ENCODE data around the gene ATPAF1.
"Not testable (repeated sequence)": the region's sequence is repeated elsewhere in the genome, so short reads cannot be mapped to it uniquely, and the experiment has no call there.

Gene ATPAF1

DNA sequence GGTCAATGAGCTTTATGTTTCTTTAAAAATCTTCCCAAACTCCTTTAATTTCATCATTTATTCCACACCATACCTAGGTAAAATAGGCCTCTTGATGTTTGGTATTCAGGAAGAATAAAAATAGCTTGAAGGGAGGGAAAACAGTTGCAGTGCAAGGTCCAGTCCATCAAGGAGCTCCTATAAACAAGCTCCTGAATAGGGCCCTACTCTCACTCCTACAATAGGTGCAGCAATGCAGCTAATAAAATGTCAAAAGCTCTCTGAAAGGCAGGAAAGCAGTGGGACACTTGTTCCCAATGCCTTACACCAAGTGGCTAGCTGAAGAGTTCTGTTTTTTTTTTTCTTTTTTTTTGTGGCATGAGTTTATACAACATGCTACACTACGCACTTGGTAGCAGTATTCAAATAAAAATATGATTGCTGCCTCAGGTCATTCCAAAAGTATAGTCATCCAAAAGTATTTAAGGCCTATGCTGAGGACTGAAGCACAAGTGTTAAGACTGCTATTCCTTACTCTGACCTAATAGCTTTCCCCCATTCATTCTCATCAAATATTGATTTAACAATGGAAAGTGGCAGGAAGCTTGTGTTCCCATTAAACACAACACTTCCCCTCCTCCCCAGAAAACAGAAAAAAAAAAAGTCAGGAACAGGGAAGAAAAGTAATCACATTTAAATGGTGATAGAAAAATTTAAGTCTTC lies 13.3 kb upstream of the ATPAF1 start:
- DNase-seq (ENCODE audit: low read depth), result no peak

DNA sequence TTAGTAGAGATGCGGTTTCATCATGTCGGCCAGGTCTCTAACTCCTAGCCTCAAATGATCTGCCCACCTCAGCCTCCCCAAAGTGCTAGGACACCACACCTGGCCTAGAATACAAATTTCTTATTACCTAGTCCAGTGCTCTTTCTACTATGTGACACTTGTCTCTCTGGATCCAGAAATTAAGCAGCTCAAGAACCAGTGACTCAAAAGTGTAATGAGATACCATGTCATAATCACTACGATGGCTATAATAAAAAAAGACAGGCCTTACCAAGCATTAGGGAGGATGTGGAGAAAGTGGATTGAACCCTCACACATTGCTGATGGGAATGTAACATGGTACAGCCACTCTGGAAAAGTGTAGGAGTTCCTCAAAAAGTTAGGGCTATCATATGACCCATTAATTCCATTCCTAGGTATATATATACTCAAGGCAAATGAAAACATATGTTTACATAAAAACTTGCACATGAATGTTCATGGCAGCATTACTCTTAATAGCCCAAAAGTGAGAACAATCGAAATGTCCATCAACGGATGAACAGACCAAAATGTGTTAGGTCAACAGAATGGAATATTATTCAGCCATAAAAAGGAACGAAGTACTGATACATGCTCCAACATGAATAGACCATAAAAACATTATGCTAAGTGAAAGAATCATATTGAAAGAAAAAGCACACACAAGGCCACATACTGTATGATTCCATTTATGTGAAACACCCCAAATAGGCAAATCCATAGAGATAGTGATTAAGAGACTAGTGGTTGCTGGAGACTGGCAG lies 11.8 kb upstream of the ATPAF1 start:
- no peak for DNase-seq (ENCODE audit: low read depth)

DNA sequence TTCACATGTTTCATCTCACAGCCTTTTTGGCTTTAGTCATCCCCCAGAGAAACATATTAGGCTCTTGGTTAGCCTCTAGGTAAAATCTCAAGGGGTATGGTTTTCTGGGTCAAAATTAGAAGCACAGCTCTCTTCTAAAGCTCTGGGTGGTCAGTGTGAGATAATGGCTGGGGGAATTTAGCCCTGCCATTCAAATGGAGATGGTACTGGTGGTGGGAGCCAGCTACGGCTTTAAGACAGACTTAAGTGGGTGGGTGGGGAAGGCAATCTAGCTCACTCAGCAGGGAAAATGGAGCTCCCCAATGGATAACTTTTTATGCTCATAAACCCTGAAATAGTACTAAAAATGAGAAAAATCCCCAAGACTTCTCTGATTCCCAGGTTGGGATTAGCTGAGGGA lies 9.2 kb upstream of the ATPAF1 start:
- DNase-seq (ENCODE audit: low read depth), result no peak

DNA sequence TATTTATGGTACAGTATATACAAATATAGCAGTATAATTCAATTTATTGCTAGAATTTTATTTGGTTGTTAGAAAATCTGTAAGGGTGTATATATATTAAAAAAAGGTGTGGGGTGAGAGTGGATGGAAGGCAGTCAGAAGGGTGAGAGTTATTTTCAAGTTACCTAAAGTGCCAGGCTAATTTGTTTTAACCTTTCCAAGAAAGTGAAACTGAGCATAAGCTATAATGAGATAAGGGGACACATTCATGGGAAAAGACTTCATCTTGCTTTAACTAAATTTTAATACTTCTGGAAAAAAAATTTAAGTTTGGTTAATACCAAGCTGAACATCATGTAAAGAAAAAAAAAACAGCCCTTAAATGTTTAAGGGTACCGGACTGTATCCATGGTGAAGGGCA lies 8.4 kb upstream of the ATPAF1 start:
- DNase-seq (ENCODE audit: low read depth), result no peak

DNA sequence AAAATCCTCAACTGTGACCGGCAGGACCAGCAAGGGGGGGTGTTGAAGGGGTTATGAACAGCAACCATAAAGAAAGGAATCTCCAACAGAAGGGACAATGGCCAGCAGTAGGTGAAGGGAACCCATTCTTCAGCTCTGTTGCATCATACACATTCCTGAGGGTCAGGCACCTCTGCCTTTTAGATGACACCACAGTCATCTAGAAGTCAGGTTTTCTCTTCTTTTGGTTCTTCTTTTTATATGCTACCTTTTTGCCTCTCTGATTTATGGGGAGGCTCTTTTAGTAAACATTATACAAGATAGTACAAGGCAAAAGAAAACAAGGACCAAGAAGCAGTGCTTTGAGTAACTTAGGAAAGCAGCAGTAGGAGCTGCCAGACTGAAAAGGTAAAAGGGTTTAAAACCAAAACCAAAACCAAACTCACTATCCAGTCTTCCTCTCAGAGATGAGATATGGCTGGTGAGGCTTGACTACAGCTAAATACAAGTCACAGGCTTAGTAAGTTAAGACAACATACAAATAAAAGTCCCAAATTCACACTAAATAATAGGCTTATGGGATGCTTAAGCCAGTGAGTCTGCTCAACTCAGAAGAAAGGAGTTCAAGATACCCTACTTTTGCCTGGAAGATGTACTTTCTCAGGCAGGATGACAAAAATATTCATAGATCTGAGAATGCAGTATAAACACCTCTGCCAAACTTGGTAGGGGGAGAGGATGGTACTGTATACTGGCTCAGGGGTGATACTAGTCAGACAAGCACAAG lies 7.6 kb upstream of the ATPAF1 start:
- no peak for DNase-seq (ENCODE audit: low read depth)

DNA sequence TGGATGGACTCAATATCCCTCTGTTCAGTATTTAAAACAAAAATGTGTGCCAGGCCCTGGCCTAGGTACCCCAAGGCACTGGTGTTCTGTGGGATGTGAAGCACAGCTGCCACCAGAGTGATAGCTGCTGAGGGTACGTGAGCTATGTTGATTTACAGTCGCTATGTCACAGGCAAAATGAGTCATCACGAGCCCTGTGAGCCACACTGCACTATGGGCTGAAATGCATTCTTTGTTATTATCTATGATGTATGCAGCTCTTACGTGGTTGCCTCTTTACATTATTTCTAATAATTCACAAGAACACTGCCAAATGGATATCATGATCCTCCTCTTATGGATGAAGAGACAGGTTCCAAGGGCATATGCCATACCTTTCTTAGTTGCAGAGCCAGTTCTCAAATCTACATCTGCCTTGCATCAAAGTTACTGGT lies 5.6 kb upstream of the ATPAF1 start:
- no peak for DNase-seq (ENCODE audit: low read depth)

DNA sequence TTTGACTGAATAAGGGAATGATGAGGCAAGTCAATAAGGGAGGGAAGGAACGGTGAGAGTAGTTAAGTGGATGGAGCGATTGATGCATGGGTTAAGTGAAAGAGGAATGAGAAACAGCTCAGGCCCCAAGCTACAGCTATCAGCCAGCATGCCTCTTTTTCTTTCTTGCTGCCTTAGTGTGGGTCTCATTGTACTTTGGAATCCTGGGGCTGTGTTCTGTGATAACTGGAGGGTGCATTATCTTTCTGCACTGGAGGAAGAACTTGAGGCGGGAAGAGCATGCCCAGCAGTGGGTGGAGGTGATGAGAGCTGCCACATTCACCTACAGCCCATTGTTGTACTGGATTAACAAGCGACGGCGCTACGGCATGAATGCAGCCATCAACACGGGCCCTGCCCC lies 4.5 kb upstream of the ATPAF1 start:
- DNase-seq (ENCODE audit: low read depth), result no peak

DNA sequence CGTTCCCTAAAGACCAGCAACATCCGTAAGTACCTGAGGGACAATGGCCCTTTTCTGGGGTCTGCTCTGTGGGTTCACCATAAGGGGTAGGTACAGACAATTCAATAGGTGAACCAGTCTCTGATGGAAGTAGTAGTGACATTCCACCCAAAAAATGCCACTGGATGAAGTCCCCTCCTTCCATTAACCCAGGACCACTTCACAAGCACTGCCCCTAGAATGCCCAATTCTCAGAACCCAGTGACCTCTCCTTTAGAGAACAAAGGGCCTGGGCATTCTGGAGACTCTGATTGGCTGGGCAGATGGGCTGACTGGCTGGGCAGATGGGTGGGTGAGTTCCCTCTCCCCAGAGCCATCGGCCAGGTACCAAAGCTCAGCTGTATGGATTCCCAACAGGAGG lies 3.4 kb upstream of the ATPAF1 start, which contains the start of gene TEX38:
TEX38 (plus strand) TSS at position 301 of the 400 bp plus-strand sequence; CDS start at position 382, 81 bp downstream.
- DNase-seq (ENCODE audit: low read depth), result no peak

DNA sequence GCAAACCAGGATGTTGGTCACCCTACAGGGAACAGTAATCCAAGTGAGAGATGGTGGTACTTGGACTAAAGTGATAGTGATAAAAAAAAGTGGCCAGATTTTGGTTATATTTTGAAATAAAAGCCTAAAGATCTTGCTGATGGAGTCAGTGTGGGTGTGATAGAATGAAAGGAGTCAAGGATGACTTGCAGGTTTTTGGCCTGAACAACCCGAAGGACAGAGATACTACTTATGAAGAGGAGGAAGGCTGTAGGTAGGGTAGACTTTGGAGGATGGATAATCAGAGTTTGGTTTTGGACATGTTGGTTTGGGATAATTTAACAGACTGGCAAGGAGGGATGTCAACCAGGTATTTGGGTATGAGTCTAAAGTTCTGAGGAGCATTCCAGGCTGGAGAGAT lies 2.0 kb upstream of the ATPAF1 start:
- DNase-seq (ENCODE audit: low read depth), result no peak

DNA sequence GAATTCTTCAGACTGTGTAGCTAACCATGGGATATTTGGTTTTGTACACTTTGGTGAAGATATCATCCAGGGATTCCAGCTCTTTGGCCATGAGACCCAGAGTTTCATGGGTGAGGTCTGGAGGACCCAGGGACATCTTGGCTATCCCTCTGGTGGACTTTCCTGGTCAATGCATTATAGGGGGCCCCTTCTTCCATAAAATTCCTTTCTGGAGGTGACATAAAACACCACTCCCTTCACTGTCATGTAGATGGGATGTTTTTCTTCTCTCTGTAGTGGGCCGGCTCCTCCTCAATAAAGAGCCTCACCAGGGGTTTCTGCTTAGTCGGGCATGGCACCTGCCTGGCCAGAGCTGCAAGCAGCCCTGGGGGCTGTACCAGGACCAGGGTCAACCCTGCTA lies 2.2 kb downstream of the ATPAF1 start:
- DNase-seq (ENCODE audit: low read depth), result no peak

DNA sequence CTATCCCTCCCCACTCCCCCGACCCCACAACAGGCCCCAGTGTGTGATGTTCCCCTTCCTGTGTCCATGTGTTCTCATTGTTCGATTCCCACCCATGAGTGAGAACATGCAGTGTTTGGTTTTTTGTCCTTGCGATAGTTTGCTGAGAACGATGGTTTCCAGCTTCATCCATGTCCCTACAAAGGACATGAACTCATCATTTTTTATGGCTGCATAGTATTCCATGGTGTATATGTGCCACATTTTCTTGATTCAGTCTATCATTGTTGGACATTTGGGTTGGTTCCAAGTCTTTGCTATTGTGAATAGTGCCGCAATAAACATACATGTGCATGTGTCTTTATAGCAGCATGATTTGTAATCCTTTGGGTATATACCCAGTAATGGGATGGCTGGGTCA lies 5.2 kb downstream of the ATPAF1 start:
- DNase-seq (ENCODE audit: low read depth), result not testable (repeated sequence)

DNA sequence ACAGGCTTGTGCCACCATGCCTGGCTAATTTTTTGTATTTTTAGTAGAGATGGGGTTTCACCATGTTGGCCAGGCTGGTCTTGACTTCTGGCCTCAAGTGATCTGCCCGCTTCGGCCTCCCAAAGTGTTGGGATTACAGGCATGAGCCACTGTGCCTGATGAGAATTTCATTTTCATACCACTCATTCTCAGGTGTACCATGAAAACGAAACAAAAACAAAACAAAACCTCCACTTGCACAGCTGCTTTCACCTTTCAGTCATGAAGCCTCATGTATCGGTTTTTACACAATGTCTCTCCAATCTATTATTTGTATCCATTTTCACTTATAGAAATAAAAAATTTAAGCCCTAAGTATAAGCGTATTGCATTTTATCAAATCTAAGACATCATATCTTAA lies 8.0 kb downstream of the ATPAF1 start:
- not testable (repeated sequence) for DNase-seq (ENCODE audit: low read depth)

DNA sequence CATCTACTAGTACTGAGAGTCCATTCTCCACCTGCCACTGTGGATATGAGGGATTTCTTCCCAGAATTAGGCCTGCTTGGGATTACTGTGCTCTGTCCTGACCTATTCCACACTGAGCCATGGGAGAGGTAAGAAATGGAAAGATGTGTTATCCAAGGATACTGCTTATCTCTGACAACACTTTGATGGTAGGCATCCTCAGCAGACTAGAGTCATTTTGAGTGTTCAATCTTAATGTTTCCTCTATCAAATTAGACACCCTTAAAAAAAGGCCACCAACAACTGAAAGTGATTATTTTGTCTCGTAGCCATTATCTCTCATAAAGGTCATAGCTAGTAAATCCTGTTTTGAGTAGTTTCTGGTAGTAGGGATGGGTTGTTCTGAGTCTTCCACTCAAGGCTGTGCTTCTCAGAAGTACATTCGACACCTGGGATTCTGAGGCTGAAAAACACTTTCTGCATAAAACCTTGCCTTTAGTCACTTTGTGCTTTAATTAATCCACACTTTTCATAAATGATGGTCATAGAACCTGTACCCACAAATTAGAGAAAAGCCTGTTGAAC lies 8.8 kb downstream of the ATPAF1 start:
- no peak for DNase-seq (ENCODE audit: low read depth)

DNA sequence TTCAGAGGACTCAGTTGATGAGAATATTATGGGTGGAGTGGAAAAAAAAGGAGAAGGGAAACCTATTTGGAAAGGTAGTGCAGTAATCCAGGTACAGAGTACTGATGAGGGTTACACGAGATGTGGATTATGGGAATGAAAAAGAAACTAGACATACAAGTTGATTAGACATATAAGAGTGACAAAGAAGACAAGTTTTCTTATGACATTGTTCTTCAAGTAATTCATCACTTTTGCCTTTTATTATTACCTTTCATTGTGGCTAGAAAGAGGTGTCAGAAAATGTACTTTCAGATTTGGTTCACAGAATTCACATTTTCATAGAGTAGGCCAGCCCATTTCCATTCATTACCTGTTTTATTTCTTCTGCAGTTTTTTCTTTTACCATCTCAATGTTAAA lies 10.4 kb downstream of the ATPAF1 start:
- no peak for DNase-seq (ENCODE audit: low read depth)

DNA sequence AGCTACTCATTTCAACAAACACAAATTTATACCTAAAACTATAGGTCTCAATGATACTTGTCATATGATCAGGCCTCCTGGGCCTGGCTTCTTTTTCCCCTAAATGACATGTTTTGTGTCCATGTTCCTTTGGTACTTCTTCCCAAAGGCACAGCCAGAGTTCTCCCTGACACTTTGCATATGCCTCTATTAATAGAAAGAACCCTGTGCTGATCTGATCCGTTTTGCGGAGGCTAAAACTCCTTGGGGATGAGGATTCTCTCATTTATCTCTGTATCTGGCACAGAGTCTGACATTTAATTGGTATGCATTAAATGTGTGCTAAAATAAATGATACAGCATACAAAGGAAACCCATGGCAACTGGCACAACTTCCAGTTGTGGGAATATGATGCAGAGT lies 11.5 kb downstream of the ATPAF1 start:
- no peak for DNase-seq (ENCODE audit: low read depth)

DNA sequence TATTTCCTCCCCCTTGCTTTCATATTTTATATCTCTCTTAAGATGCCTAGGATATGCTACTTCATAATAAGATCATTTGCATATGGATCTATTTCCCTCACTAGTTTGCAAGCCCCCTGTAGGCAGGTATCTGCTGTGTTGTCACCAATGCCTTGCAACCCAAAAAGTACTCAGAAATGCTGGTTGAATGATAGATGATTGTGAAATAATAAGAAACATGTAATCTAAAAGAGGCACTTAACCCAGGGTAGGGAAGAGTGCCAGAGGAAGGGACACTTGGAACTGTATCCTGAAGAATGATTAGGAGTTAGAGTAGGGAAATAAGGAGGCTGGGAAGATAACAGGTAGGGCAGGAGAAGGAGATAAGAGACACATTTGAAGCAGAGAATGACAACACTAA lies 12.3 kb downstream of the ATPAF1 start:
- DNase-seq (ENCODE audit: low read depth), result no peak

DNA sequence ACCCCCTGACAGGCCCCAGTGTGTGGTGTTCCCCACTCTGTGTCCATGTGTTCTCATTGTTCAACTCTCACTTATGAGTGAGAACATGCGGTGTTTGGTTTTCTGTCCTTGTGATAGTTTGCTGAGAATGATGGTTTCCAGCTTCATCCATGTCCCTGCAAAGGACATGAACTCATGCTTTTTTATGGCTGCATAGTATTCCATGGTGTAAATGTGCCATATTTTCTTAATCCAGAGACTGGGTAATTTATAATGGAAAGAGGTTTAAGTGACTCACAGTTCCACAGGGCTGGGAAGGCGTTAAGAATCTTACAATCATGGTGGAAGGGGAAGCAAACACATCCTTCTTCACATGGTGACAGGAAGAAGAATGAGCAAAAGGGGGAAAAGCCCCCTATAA lies 13.5 kb downstream of the ATPAF1 start:
- DNase-seq (ENCODE audit: low read depth), result not testable (repeated sequence)

DNA sequence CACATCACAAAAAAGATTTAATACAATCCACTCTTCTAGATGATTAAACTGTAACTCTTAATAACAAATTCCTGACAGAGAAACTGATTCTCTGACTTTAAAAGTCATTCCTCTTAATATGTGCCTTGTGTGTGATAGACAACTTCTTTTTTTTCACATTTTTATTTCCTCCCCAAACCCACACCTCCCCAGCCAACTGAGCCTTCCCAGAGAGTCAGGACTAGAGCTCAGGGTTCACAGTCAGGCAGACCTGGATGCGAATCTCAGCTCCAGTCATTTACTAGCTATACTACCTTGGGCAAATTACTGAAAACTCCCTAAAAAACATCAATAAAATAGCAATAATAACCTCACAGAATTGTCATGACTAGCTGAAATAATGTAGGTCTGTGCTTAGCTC lies 14.2 kb downstream of the ATPAF1 start:
- no peak for DNase-seq (ENCODE audit: low read depth)

DNA sequence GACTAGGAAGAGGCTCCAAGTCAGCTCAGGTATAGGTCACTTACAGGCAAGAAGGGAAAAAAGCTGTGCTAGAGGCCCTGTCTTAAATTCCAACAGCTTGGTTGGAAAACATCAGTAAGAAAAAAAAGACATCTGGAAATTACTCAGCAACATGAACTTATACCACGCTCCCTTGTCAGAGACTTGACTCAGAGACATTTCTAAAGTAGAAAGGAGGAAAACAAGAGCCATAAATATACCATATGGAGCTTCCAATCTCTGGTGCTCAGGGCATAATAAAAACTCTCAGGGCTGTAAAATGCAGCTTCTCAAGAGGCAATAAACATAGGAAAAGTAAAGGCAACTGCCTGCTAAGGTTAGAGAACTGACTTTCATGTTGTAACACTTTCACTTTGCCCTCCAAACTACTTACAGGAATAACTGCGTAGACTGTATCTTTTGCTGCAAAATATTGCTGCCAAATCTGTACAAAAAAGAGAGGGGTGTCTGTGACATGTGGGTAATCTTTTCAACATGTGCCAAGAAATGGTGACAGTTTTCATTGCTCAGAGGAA lies 14.7 kb downstream of the ATPAF1 start:
- DNase-seq (ENCODE audit: low read depth), result no peak

DNA sequence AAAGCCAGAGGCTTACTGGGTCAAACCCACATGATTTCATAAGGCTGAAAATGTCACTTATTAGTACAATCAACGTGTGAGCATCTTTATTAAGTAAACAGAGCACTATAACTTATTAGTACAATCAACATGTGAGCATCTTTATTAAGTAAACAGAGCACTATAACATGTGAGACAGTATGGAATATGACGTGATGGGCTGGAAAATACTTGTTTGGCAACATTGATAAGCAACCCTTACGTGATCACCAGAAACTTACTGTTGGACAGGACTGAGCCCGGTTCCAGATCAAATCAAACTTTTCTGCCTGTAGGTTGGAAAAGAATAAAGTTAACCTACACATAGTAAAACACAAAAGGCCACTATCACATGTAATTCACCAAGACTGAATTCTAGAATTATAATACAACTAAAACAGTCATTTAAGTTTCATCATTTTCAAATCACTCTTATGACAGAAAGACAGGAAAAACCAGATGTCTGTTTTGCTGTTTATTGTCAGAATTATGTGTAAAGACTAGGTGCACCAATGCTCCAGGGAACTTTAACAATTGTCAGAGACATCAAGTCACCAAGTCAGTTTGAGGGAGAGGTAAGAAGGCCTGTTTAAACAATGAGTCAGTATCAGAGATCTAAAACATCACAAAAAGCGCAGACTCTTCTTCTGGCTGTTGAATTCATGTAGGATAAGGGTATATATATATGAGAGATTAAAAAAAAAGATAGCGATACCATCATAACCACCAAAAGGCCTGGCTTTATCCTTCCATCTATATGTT lies 15.7 kb downstream of the ATPAF1 start:
- DNase-seq (ENCODE audit: low read depth), result no peak

DNA sequence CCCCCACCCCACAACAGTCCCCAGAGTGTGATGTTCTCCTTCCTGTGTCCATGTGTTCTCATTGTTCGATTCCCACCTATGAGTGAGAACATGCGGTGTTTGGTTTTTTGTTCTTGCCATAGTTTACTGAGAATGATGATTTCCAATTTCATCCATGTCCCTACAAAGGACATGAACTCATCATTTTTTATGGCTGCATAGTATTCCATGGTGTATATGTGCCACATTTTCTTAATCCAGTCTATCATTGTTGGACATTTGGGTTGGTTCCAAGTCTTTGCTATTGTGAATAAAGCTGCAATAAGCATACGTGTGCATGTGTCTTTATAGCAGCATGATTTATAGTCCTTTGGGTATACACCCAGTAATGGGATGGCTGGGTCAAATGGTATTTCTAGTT lies 17.0 kb downstream of the ATPAF1 start:
- not testable (repeated sequence) for DNase-seq (ENCODE audit: low read depth)

All from stimulated activated CD8-positive, alpha-beta memory T cell treated with anti-CD3 and anti-CD28 coated beads, Interleukin-12 subunit alpha, Interleukin-12 subunit beta, amount 100 ng/mL, for 1 hour (primary cell).